HG03460 (cell line): Measurements from ENCODE around the gene ORM2.
"Not testable (repeated sequence)": the region's sequence is repeated elsewhere in the genome, so short reads cannot be mapped to it uniquely, and the experiment has no call there.

ENCODE experiments used
- ATAC-seq: cut with Tn5 transposase; IDR thresholded peaks from one replicate; pipeline ENCODE4 v1.9.1; 2021; ENCODE audit not compliant: unreplicated experiment

ORM2 gene

GRCh38 chr9:114329625-114330022, at the start of gene ORM2:
Gene ORM2 (plus strand): TSS chr9:114329869. CDS start chr9:114329905, 36 bp downstream.
- ATAC-seq = not testable (repeated sequence)

GRCh38 chr9:114280636-114281472, 48.8 kb upstream of the ORM2 start:
- no peak for ATAC-seq

- ATAC-seq = no peak
Observed at GRCh38 chr9:114281473-114282103, 48.1 kb upstream of the ORM2 start.

- ATAC-seq = no peak
Observed at GRCh38 chr9:114282104-114282485, 47.6 kb upstream of the ORM2 start.

- ATAC-seq = no peak
Observed at GRCh38 chr9:114282507-114282906, 47.2 kb upstream of the ORM2 start.

- ATAC-seq = no peak
Observed at GRCh38 chr9:114282926-114283325, 46.7 kb upstream of the ORM2 start.

- no peak for ATAC-seq
Observed at GRCh38 chr9:114283551-114284111, 46.0 kb upstream of the ORM2 start.

GRCh38 chr9:114284316-114285060, 45.2 kb upstream of the ORM2 start:
- no peak for ATAC-seq

- no peak for ATAC-seq
Observed at GRCh38 chr9:114285166-114285867, 44.4 kb upstream of the ORM2 start.

- no peak for ATAC-seq
Observed at GRCh38 chr9:114286146-114286679, 43.5 kb upstream of the ORM2 start.

GRCh38 chr9:114287001-114287762, 42.5 kb upstream of the ORM2 start:
- no peak for ATAC-seq

- no peak for ATAC-seq
Observed at GRCh38 chr9:114287763-114288192, 41.9 kb upstream of the ORM2 start.

- no peak for ATAC-seq
Observed at GRCh38 chr9:114288193-114289091, 41.2 kb upstream of the ORM2 start.

GRCh38 chr9:114289106-114289505, 40.6 kb upstream of the ORM2 start:
- no peak for ATAC-seq

GRCh38 chr9:114289571-114290481, 39.8 kb upstream of the ORM2 start:
- ATAC-seq = no peak

GRCh38 chr9:114290561-114290986, 39.1 kb upstream of the ORM2 start:
- ATAC-seq = no peak

- no peak for ATAC-seq
Observed at GRCh38 chr9:114291064-114291474, 38.6 kb upstream of the ORM2 start.
